KMS-11 (cell line): Measurements from ENCODE around the gene SSNA1.

Experiments used
- H2AFZ ChIP-seq: fragments of 200-600 bp; sonication (generic); 2 replicates; pipeline ENCODE4 v1.6.1; 2016; ENCODE audit warnings: antibody characterized with exemption, mixed run types, low read depth
- H3K27ac ChIP-seq: fragments of 200-600 bp; sonication (generic); 2 replicates; pipeline ENCODE4 v1.6.1; 2016; ENCODE audit warnings: mild to moderate bottlenecking, mixed run types
- H3K27me3 ChIP-seq: fragments of 200-600 bp; sonication (generic); 2 replicates; pipeline ENCODE4 v1.6.1; 2017; ENCODE audit warnings: mild to moderate bottlenecking, low read depth, mixed run types, moderate library complexity; ENCODE audit not compliant: insufficient read depth
- H3K36me3 ChIP-seq: fragments of 200-600 bp; sonication (generic); 2 replicates; pipeline ENCODE4 v1.6.1; 2017; ENCODE audit warnings: mild to moderate bottlenecking, mixed run types; ENCODE audit not compliant: insufficient read depth
- H3K4me1 ChIP-seq: fragments of 200-600 bp; sonication (generic); 2 replicates; pipeline ENCODE4 v1.6.1; 2016; ENCODE audit warnings: mild to moderate bottlenecking, low read depth, mixed run types; ENCODE audit not compliant: poor library complexity, severe bottlenecking
- H3K4me2 ChIP-seq: fragments of 200-600 bp; sonication (generic); 2 replicates; pipeline ENCODE4 v1.7.0; 2016; ENCODE audit warnings: mild to moderate bottlenecking, mixed run types
- H3K4me3 ChIP-seq: fragments of 200-600 bp; sonication (generic); IDR thresholded peaks from 2 replicates; pipeline ENCODE4 v1.6.1; 2017; ENCODE audit warnings: low read depth, low read length, mixed read lengths; ENCODE audit not compliant: insufficient read depth
- H3K79me2 ChIP-seq: fragments of 200-600 bp; sonication (generic); 2 replicates; pipeline ENCODE4 v1.6.1; 2016; ENCODE audit warnings: low read depth, mixed run types; ENCODE audit not compliant: insufficient read depth
- H3K9ac ChIP-seq: fragments of 200-600 bp; sonication (generic); 2 replicates; pipeline ENCODE4 v1.6.1; 2016; ENCODE audit warnings: mild to moderate bottlenecking, mixed run types
- H4K20me1 ChIP-seq: fragments of 200-600 bp; sonication (generic); 2 replicates; pipeline ENCODE4 v1.6.1; 2016; ENCODE audit warnings: mild to moderate bottlenecking, mixed run types; ENCODE audit not compliant: insufficient read depth
- CTCF ChIP-seq: fragments of 200-600 bp; sonication (generic); conservative IDR thresholded peaks from 2 replicates; pipeline ENCODE4 v1.6.1; 2017; ENCODE audit warnings: low read depth, mild to moderate bottlenecking, antibody characterized with exemption, low read length, moderate library complexity, mixed read lengths

SSNA1 gene

GRCh38 chr9:137167747-137168572 is 20.5 kb upstream of the SSNA1 start:
- H3K79me2 ChIP-seq, result no peaks in the 10 kb centered on the region
- no peak overlapping the region for H3K4me2 ChIP-seq
- H3K4me1 ChIP-seq, result peaks cover 44% of the 10 kb centered on the region
- no peaks in the 10 kb centered on the region for H3K36me3 ChIP-seq
- no peak for TF ChIP-seq CTCF
- no peak overlapping the region for H3K4me3 ChIP-seq
- H2AFZ ChIP-seq, result no peak overlapping the region
- H4K20me1 ChIP-seq, result no peaks in the 10 kb centered on the region
- peaks cover 49% of the 10 kb centered on the region for H3K27me3 ChIP-seq
- no peak overlapping the region for H3K9ac ChIP-seq
- H3K27ac ChIP-seq, result no peak overlapping the region

GRCh38 chr9:137168573-137168903 is 19.9 kb upstream of the SSNA1 start:
- TF ChIP-seq CTCF, result no peak
- Histone ChIP-seq H3K4me1 (peaks cover 44% of the 10 kb centered on the region), H3K4me3 (no peak overlapping the region), H2AFZ (no peak overlapping the region), H3K79me2 (no peaks in the 10 kb centered on the region), H3K36me3 (no peaks in the 10 kb centered on the region), H3K27ac (no peak overlapping the region), H3K9ac (no peak overlapping the region), H4K20me1 (no peaks in the 10 kb centered on the region), H3K27me3 (peaks cover 45% of the 10 kb centered on the region), H3K4me2 (peak overlapping the region; percentile 23)

GRCh38 chr9:137168904-137169856 is 19.3 kb upstream of the SSNA1 start:
- no peaks in the 10 kb centered on the region for H4K20me1 ChIP-seq
- H3K4me2 ChIP-seq, result peak overlapping the region; percentile 60
- peak overlapping the region; percentile 26; the same call in 1 of the 2 replicates for H2AFZ ChIP-seq
- no peak overlapping the region for H3K9ac ChIP-seq
- peaks cover 44% of the 10 kb centered on the region for H3K27me3 ChIP-seq
- TF ChIP-seq CTCF, result no peak
- no peaks in the 10 kb centered on the region for H3K79me2 ChIP-seq
- H3K27ac ChIP-seq, result no peak overlapping the region
- H3K4me1 ChIP-seq, result peaks cover 44% of the 10 kb centered on the region
- no peaks in the 10 kb centered on the region for H3K36me3 ChIP-seq
- H3K4me3 ChIP-seq, result no peak overlapping the region

GRCh38 chr9:137169896-137170358 is 18.5 kb upstream of the SSNA1 start, which contains the start of gene LRRC26:
TSS of gene LRRC26 (minus strand) at chr9:137170051. CDS start at chr9:137169943, 108 bp downstream.
- Histone ChIP-seq H2AFZ (peak within 1 kb of the TSS; percentile 26; the same call in 1 of the 2 replicates), H3K27me3 (peaks cover 36% of the 10 kb centered on the region)

More at GRCh38 chr9:137169896-137170358, 18.5 kb upstream of the SSNA1 start, which contains the start of gene LRRC26:
- Histone ChIP-seq H3K9ac (no peak within 1 kb of the TSS), H3K79me2 (no peaks in the 10 kb centered on the region), H3K4me2 (peak within 1 kb of the TSS; percentile 60), H3K4me3 (no peak within 1 kb of the TSS), H4K20me1 (no peaks in the 10 kb centered on the region), H3K36me3 (no peaks in the 10 kb centered on the region), H3K4me1 (peaks cover 47% of the 10 kb centered on the region), H3K27ac (no peak within 1 kb of the TSS)
- no peak for TF ChIP-seq CTCF
